HG03432 (cell line): Measurements from ENCODE around the gene POLG.

Source experiments
- ATAC-seq: cut with Tn5 transposase; IDR thresholded peaks from one replicate; pipeline ENCODE4 v1.9.1; 2021; ENCODE audit warnings: mild to moderate bottlenecking, moderate library complexity; ENCODE audit not compliant: unreplicated experiment

The POLG gene

DNA sequence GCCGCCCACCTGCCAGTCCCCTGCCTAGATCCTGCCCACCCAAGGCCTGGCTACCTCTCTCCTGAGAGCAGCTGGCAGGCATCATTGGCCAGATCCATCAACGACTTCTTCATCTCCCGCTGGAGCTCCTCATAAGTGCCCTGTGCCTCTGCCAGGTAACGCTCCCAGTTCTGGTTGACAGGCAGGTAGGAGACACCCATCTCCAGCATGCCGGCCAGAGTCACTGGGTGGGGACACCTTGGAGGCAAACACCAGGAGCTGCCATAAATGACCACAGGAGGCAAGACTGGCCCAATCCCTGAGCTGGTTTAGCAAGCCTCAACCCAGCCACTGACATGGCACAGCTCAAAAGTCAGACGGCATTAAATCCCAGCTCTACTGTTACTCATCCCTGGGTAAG lies 7.5 kb downstream of the POLG start:
- ATAC-seq: no peak

DNA sequence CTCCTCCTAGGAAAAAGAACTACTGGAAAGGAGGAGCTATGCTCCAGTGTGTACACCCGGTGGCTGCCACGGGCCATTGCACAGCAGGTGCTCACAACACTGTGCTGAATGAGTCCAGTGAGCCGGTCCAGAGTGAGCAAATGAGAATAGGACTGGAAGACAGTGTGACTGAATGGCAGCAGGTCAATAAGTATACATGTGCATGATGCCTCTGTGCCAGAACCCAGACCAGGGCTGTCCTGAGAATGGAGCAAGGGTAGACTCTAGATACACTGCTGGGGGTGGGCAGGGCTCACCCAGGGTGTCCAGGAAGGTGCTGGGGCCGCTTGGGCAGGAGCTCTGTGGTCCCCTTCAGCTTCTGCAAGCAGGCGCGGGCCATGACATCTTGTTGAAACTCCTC lies 8.3 kb downstream of the POLG start:
- ATAC-seq: no peak

DNA sequence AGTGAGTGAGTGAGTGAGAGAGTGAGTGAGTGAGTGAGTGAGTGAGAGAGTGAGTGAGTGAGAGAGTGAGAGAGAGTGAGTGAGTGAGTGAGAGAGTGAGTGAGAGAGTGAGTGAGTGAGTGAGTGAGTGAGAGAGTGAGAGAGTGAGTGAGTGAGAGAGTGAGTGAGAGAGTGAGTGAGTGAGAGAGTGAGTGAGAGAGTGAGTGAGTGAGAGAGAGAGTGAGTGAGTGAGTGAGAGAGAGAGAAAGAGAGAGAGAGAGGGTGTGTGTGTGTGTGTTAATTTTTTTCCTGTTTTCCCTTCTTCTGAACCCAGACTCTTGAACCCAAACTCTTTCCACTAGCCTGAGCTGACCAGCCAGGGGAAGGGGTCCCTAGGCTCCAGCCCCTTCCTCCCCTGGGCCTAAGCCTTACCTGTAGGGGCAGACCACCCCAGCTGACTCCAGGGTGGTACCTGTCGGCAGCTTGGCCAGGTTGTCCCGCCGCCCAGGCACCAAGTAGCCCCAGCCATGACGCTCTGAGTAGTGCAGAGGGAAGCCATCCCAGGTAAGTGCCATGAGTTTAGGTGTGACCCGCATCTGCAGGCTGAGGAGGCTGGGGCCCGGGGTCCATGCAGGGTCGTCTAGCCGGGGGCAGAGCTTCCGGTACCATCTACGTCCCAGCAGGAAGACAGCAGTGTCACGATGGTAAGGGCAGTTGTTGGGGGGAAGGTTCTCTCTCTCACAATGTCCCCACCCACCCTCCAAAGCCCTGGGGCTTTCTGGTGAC lies 9.4 kb downstream of the POLG start:
- no peak for ATAC-seq

DNA sequence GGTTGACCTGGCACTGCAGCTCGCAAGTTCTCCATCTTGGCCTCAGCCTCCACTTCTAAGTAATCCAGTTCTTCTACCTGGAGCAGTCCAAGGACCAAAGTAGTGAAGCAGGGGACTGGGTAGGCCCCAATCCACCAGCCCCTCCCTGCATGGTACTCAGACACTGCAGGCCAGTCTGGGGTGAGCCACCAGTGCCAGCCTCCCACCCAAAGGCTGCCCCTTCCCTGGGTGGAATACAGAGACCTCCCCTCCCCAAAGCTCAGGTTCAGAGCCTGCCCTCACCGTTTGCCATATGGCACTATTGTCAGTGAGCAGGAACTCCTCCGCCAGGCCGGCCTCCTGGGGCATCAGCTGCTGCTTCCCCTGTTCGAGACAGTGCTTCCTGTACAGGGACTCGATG lies 10.8 kb downstream of the POLG start:
- no peak for ATAC-seq

DNA sequence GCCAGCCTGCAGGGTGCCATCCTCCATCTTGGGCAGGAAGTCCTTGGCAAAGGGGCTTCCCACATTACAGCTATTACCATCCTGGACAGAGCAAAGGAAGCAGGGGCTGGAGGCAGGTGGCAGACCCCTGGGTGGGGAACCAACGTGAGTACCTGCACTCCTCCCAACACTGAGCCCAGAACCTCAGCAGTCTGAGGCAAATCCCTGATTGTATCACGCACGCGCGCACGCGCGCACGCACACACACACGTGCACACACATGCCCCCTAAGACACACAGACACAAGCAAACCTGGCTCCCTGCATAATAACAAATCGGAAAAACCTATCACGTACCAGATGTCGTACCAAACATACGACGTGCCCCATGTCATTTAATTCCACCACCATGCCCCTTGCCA lies 11.8 kb downstream of the POLG start:
- ATAC-seq: no peak

DNA sequence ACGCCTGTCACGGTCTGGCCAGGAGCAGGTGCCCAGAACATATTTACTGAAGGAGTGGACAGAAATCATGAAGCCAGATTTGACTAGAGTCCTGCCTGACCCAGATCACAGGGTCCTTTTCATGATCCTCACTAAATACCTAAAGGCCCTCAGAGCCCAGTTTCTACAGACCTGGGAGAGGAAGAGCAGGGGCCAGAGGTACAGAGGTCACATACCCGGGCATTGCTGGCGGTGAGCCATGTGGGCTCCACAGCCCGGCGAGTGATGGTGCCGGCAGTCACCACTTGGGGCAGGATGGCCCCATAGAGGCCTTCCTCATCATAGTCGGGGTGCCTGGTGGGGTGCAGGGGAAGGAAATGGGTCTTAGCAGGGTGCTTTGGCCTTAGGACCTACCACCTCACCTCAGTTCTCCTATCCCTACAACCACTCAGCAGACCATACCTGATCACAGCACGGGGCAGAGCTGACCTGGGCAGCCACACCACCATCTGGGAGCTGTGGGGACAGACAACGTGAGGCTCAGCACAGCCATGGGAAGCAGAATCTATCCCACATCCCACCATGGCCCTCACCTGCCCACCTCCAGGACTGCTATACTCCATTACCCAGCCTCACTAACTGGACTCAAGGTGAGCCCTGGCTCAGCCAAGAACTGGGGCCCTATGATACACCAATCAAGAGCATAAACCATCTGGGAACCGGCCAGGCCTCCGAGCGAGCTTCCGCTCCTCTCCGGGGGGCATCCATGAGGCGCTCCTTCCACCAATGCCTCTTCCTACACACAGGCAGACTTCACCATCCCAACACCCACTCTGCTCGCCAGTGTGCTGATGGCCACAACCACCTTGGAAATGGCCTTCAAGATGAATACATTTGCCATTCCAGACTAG lies 12.9 kb downstream of the POLG start:
- ATAC-seq: no peak

DNA sequence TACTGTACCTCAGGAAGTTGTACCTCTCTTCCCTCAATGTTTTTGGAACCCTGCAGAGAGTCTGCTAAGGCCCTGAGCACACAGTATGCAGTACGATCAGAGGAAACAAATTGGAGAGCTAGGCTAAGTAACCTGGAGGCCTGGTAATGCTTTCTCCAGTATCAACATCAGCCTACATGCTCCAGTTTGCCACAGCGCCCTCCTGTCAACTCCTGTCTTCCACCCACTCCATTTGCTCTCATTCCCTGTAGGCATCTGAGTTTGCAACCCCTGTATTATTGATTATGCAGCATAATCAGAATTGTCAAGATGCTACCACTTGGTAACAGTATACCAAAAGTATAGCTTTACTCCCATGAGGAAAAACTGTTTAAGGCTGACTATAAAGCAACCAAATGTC lies 14.4 kb downstream of the POLG start:
- no peak for ATAC-seq

DNA sequence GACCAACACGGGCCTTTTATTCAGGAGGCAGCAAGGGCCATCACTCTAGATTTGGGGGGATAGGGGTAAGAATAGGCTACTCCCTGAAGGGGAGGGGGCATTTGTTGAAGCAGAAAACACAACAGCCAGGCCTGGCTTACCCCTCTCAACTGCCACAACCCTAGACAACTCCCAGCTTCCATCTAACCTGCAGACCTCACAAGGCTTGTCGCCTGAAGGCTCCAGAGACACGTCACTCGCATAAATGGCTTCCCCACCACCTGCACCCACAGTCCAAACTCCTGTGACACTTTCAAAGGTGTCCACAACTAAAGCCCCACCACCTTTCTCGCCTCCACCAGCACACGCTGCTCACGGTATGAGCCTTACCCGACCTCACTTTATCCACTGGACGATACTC lies 14.9 kb downstream of the POLG start:
- no peak for ATAC-seq

DNA sequence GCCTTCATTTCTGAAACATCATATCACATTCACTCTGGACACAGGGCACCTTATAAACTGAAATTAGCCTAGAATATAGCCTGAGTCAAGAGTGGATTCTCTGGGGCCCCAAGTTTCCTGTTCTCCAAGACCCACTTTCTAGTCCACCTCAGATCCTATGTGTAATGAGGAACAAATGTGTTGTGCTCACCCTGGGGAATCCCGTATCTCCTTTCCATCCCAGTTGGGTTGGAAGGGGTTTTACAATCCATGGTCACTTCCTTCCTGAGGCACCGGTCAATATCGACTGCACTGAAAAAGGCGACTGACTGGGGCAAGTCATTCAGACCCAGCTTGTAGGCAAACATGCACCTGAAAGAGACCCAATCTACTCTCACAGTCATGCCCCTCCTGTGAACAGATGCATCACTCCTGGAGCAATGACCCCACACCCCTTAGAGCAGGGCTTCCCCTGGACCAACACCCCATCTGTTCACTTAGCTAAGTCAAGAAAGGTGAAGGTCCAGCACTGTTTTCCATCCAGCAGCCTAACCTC lies 17.4 kb downstream of the POLG start:
- no peak for ATAC-seq

- no peak for ATAC-seq
Measured at GRCh38 chr15:89316504-89316903, 18.1 kb downstream of the POLG start.

DNA sequence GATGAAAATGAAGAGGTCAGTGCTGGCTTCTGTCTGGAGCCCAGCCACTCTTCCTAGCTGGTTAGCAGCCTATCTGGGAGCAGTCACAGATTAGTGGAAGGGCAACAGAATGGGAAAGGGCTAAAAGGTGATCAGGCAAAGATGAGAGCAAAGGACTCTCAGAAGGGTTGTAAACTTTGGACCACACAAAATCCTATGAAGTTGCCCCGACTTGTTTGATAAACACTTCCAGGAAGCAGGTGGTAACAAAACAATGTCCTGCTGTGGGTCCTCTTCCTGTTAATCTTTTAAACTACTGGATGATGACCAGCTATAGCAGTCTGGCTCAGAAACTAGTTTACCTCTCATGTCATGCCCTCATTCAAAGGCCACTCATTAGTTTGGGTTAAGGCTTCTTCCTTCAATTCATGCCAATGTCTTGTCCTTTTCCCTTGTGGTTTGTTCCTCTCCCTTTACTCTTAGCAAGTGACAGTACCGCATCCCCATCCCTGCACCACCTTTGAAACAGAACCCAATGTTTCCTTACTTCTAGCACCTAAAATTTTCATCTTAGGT lies 19.2 kb downstream of the POLG start:
- no peak for ATAC-seq

- no peak for ATAC-seq
Measured at GRCh38 chr15:89309993-89310392, 24.6 kb downstream of the POLG start.

DNA sequence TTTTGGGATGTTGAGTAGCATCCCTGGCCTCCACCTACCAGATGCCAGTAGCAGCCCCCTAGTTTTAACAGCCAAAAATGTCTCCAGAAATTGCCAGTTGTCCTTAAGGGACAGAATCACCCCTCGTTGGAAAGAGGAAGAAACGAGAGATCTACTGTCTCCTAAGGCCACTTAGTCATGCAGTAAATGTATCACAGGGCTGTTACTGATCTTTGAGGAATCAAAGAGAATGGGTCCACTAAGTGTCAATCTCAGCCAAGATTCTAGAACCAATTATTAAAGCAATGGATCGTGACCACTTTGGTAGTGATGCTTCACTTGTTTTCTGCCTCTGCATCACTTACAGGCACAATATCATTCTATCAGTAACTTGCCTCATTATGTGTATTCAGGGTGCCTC lies 26.4 kb downstream of the POLG start:
- ATAC-seq: no peak

DNA sequence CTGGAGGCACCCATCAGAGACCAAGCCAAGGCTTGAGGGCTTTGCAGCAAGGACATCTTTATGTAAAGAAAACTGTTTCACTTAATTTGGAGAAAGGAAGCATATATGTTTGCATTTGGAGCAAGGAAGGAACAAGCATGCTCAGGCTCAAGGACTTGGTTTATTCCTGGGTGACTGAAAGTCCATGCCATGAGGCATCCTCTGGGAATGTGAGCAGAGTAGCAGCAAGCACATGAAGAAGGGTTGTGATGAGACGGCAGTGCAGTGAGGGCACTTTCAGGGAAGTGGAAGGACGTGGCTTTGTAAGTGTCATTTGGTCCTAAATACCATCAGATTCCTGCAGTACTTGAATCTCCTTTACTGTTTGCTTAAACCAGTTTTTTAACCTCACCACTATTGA lies 26.8 kb downstream of the POLG start:
- no peak for ATAC-seq

GRCh38 chr15:89307046-89307587 lies 27.5 kb downstream of the POLG start:
- ATAC-seq: no peak

DNA sequence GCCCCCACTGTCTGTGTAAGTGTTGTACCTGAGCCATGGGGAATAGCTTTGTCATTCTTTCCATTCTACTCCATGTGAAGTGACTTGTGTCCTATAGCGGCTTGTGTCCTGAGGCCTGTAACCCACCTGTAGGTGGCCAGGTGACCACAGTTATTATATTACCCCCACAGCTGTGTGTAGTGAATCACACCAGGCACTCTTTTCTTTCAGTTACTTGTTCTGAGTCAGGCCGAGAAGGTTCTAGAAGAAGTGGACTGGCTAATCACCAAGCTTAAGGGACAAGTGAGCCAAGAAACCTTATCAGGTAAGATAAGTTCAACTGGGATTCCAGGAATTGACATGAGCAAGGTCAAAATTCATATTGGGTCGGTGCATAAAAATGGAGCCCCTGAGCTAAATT lies 29.2 kb downstream of the POLG start:
- ATAC-seq: no peak

- ATAC-seq: no peak
Measured at GRCh38 chr15:89303986-89304385, 30.6 kb downstream of the POLG start.

- ATAC-seq: no peak
Measured at GRCh38 chr15:89301304-89302089, 33.1 kb downstream of the POLG start.

- ATAC-seq: no peak
Measured at GRCh38 chr15:89299896-89300295, 34.7 kb downstream of the POLG start.

DNA sequence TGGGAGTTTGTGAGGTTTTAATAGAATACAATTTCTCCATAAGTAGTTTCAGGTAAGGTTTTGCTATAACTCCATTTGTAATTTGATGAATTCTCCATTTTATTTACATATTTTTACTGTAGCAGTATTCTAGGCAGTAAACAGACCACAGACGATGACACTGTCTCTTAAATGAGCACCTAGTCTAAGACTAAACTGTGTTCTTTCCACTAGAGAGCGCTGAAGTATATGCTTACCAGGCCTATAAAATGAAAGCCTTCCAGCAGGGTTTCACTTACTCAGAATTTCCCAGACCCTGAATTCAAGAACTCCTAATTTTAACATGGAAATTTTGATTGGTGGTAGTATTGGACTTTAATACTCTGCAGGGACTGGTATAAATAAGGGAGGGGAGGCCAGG lies 41.6 kb downstream of the POLG start:
- no peak for ATAC-seq
